HG03097 (cell line): Measurements from ENCODE around the gene FLVCR2.

Experiments used
- ATAC-seq: cut with Tn5 transposase; IDR thresholded peaks from one replicate; pipeline ENCODE4 v1.9.1; 2021; ENCODE audit not compliant: unreplicated experiment, low FRiP score

Gene FLVCR2

DNA sequence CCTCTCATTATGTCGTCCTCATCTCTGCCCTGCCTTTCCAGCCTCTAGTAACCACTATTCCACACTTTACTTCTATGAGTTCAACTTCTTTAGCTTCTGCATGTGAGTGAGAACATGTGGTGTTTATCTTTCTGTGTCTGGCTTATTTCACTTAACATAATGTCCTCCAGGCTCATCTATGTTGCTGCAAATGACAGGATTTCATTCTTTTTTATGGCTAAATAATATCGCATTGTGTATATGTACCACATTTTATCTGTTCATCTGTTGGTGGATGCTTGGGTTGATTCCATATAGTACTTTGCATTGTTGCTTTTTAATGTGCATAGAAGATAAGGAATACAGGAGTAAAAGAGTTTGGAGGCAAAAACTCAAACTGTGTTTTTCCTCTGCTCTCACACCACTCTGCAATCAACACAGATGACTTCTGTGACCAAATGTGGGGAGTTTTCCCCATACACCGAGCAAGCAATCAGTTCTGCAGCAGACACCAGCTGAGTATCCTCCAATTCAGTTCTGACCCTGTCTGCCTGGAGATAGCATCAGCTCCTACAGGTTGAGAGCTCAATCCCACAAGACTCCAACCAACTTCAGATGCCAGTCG lies 24.6 kb upstream of the FLVCR2 start:
- no peak for ATAC-seq

DNA sequence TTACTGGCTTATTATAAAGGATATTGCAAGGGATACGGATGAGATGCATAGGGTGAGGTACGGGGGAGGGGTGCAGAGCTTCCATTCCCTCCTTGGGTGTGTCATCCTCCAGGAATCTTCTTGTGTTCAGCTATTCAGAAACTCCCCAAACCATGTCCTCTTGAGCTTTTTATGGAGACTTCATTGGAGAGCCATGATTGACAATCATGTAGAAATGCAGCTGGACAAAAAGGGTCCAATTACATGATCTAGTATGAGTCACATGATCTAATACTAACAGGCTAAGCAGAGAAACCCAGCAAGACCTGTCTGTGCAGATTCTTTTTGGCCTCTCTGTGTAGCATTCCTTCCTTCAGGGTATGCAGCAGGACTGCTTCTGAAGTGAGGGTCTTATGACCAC lies 23.9 kb upstream of the FLVCR2 start:
- ATAC-seq = no peak

DNA sequence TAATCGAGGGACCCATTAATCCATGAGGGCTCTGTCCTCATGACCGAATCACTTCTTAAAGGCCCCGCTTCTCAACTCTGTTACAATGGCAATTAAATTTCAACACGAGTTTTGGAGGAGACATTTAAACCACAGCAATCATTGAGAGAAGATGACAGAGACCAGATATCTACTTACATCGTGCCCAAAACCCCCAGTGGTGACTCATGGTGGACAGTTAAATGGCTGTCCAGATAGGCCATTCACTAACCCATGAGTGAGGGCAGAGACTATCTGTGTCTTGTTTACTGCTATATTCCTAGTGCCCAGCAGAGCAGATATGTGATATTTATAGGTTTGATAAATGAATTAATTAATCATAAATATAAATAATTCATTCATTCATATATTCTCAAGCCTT lies 20.0 kb upstream of the FLVCR2 start:
- no peak for ATAC-seq

DNA sequence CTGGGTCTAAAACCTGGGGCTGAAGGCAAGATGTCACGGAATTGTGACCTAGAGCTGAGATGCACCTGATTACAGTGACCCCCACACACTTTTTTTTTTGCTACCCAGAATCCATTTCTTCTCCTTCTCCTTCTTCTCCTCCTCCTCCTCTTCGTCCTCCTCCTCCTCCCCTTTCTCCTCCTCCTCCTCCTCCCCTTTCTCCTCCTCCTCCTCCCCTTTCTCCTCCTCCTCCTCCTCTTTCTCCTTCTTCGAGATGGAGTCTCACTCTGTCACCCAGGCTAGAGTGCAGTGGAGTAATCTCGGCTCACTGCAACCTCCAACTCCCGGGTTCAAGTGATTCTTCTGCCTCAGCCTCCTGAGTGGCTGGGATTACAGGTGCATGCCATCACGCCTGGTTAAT lies 19.4 kb upstream of the FLVCR2 start:
- no peak for ATAC-seq

DNA sequence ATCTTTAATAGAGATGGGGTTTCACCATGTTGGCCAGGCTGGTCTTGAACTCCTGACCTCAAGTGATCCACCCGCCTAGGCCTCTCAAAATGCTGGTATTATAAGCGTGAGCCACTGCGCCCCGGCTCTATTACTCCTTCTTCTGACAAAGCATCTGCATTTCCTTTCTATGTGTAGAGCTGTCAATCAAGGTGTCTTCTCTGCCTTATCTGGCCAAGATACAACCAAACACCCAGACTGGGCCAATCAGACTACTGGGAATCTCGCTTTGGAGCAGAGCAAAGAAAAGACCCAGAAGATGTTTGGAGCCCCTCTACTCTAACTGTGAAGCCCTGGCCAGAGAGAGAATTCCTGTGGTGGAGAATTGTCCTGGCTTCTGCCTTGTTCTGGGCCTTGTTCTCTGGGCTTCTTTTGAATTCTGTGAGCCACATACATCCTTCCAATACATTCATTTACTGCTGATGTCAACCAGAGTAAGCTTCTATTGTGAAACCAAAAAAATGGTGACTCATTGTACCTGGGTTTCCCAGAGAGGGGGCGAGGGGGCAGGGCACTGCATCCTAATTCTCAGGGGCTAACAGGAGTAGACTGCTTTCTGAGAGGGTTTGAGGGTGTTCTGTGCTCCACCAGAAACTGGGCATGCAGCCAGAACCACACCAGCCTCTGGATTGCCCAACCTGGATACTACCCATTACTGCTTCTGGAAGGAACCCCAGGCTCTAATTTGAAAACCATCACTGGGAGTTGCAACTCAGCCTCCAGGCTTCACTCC lies 18.8 kb upstream of the FLVCR2 start:
- ATAC-seq = no peak

DNA sequence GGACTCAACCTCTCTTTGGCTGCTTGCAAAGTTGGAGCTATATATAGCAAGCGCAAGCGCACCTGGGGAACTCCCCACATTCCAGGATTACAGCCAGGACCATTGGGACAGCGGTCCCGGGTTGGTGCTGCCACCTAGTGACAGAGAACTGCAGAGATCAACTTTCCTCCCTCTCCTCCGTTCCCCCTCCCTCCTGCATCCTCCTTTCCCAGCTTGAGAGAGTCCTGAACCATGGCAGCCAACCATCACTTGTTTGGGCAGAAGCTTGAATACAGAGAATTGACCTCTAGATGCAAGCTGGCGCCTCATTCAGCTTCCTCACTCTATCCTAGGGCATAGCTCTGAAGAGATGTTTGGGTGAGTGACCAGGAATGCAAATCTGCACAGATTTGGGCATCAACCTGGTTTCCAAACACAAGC lies 17.4 kb upstream of the FLVCR2 start:
- ATAC-seq = no peak

DNA sequence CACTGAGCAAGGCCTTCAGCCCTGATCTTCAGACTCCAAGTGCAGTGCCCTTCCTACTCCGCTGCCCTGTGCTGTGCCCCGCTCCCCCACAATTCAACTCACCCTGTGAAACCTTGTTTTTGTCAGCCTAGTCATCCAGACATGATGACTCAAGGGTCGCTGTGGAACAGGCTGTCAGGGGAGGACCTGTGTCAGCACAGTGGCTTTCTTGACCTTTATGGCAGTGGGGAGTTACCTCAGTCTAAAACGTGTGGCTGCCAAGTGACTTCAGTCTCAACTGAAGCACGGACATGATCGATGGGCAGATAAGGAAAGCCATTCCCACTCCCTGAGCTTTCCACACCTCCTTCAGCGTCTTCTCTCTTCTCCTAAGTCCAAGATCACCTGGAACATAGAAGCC lies 16.3 kb upstream of the FLVCR2 start:
- no peak for ATAC-seq

DNA sequence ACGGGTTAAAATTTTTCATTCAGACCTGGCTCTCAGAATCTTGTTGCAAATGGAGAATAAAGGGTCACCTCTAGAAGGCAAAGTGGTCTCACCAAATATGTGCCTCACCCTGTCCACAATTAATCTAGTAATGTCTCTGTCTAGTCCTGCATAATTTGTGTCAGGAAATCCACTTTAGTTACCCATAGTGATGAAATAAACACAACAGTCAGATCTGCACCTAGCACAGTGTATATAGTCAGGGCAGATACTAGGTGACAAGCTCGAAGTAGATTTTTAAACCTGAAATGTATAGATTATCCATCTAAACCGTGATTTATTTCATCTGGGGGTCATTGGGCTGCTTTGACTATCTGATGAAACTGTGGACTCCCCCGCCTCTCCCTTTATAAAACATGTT lies 15.9 kb upstream of the FLVCR2 start:
- ATAC-seq = no peak

DNA sequence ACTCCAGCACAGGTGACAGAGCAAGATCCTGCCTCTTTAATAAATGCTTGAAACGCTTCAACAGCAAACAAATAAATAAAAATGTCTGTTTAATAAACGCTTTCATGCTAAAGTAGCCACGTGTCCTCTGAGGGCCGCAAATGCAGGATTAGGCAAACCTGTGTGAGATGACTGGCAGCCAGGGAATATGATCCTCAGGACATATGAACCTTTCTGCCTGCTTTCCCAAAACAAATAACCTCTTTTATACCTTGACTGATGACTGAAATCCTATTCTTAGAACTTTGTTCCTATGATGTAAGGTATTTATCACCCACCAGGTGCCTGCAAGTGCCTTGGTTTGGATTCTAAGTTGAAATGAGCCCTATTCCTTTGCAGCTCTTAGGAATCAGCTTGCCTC lies 14.5 kb upstream of the FLVCR2 start:
- ATAC-seq = no peak

DNA sequence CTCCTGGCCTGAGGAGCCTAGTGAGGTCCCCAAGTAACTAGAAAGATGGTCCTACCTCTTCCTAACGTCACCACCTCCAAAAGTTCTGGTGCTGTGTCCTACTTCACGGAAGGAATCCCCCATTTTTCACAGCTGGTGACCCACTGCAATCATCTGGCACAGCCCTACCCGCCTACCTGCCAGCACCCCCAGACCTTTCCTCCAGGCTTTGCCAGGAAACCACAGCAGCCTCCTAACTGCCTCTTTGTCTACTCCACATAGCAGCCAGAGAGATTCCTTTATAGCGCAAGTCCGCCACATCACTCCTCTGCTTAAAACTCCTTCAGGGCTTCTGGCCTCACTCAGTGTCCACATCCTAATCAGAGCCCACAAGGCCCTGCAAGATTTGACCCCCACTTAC lies 13.4 kb upstream of the FLVCR2 start:
- ATAC-seq = no peak

DNA sequence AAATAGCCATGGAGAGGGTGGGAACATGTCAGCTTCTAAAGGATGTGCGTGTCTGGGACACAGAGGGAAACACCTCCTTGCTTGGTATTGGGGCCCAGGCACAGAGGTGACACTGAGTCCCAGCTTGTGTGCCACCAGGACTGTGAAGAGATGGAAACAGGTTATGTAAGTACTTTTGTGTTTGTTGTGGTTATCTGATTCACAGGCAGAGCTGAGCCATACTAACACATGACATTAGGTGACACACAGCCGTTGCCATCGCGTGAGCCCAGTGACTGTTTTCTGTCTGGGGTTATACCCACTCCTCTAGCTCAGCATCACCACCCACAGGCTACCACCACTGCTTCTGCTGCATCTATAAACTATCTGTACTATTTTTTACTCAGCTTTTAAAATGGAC lies 12.1 kb upstream of the FLVCR2 start:
- no peak for ATAC-seq

DNA sequence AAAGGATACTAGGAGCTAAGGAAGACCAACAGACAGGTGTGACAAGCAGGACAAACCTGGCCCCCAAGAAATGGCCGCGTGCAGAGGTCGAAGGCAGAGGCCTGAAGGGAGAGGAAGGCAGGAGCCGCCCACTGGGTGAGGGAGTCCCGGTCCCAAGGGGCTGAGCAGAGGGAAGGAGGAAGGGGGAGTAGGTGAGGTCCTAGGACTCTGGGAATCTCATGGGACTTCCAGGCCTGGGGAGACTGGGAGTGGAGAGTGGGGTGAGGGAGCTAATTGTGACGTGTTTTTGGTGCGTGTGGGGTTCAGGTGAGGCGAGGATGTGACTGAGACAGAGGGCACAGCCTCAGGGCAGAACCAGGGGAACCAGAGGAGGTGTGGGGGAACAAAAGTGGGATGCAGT lies 11.7 kb upstream of the FLVCR2 start:
- ATAC-seq = no peak

DNA sequence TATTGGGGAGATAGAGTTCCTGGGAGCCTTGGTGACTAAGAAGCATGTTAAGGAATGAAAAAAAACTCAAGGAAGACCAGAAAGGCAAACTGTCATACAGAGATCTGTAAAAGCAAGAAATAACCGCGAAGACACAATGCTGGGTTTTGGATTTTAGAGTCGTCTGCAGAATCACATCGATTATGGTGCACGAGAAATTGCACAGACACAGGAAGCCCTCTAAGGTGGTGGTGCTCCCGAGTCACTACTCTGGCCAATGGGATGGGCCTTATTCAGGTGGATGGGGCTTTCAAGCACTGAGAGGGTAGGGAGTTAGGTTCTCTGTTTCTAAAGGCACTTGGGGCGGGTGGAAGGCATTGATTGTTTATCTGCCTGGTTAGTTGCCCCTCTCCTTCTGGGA lies 10.3 kb upstream of the FLVCR2 start:
- ATAC-seq = no peak

DNA sequence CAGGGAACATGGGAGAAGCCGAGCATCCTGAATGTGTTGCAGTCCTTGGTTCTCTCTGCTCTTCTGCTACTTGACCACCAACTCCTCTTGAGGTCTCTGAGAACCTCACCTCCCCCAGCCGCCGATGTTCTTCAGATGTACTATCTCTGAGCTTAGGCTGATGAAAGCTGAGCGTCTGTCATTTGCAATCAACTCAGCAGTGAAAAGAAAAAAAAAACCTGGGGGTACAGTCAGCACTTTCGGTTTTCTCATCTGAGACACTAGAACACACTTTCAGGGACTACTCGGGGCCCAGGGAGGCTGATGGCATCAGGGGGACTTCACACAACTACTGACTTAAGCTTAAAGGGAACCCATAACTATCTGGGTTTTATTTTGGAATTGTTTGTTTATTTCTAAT lies 9.6 kb upstream of the FLVCR2 start:
- ATAC-seq = no peak

DNA sequence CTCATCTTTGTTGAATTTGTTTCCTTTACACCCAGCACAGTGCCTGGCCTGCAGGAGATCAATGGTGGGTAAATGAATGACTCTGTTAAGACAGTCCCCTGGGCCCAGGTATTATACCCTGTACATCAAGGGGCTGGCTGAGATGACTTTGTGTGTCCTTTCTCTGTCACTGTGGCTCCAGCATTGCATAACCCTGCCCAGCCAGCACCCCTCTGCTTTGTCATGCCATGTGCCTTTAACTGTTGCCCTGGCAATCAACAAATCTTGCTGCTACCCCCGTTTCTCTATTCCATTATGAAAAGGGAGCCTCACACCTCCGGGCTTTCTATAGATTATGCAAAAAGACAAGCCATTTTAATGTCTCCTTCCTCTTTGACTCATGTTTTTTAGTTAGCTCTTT lies 7.6 kb upstream of the FLVCR2 start:
- no peak for ATAC-seq

DNA sequence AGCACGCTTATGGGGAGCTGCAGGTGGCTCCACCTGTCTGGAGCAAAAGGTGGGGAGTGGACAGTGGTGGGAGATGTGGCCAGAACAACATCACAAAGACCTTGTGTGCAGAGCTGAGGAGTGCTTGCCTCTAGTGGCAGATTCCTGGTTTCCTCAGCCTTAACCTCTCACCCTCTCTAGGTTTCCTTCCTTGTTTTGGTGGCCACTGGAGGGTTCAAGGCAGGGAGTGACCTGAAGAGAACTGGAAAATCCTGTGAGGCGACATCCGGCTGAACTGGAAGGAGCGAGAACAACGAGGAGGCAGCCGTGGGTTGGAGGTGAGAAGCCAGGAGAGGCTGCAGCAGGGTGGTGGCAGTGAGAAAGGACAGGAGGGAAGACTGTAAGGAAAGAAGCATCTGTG lies 6.3 kb upstream of the FLVCR2 start:
- no peak for ATAC-seq

DNA sequence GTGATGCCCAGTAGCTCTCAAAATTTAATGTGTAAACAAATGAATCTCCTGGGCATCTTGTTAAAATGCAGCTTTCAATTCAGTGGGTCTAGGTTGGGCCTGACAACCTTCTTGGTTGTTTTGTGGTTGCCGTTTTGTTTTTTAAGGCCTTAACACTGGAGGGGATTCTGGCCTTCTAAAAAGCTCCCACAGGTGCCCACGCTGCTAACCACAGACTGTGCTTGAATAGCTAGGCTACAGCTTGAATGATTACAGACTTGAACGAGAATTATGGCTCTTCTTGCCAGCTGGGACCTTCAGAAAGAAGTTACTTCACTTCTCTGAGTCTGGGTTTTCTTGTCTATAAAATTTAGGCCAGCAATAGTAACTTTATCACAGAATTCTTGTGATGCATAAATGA lies 1.3 kb upstream of the FLVCR2 start:
- no peak for ATAC-seq

DNA sequence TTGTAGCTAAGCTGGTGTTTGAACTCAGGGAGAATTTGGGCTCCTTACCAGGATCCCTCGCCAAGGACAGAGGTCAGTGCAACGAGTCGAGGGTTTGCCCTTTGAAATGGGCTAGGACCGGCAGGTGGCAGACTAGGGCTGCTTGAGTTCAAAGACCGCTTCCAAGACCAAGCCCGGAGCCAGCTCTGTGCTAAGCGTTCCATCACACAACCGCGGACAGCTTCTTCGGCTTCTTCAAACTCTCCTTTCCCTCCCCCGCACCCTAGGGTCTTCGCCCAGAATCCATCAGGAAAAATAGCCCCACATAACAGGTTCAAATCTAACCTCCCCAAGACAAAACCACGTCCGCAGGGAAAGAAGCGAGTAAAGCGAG lies 705 bp upstream of the FLVCR2 start:
- ATAC-seq = no peak

DNA sequence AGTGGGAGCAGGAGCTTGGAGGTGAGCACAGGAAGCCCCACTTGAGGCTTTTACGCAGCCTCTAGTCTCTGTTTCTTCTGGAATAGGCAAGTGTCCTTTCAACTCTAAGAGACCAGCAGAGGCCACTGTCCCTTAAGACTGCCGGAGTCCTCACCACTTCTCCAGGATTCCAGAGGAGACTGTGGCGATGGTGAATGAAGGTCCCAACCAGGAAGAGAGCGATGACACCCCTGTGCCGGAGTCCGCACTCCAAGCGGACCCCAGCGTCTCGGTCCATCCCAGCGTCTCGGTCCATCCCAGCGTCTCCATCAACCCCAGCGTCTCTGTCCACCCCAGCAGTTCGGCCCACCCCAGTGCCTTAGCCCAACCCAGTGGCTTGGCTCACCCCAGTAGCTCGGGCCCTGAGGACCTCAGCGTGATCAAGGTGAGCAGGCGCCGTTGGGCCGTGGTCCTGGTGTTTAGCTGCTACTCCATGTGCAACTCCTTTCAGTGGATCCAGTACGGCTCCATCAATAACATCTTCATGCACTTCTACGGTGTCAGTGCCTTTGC lies 442 bp downstream of the FLVCR2 start:
- ATAC-seq = no peak

DNA sequence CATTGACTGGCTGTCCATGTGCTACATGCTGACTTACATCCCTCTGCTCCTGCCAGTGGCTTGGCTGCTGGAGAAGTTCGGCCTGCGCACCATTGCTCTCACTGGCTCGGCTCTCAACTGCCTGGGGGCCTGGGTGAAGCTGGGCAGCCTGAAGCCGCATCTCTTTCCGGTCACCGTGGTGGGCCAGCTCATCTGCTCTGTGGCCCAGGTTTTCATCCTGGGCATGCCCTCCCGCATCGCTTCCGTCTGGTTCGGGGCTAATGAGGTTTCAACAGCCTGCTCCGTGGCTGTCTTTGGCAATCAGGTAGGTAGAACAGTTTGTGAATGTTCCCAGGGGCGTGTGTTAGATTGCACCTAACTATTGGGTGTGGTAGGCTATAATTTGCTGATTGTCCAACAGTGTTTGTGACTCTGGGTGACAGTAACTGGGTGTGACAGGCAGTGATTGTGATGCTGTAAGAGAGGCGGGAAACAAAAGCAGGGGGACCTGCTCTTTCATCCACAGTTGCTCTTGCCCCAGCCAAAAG lies 981 bp downstream of the FLVCR2 start:
- no peak for ATAC-seq

DNA sequence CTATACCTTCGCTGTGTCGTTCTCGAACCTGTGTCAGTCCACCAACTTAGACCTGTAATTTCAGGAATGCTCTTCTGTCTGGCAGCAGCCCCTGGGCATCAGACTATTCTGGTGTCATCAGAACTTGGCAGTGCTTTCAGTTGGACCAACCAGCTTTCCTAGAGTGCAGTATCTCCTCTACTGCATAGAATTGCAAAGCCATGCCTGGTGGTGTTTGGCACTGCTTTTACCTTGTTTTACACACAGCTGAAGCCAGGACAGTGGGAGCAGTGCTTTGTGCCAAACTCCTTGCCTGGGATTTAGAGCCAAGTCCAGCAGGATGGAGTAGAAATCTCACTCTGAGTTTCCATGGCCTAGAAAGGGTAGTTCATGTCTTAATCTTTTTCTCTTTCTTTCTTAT lies 1.5 kb downstream of the FLVCR2 start:
- no peak for ATAC-seq

DNA sequence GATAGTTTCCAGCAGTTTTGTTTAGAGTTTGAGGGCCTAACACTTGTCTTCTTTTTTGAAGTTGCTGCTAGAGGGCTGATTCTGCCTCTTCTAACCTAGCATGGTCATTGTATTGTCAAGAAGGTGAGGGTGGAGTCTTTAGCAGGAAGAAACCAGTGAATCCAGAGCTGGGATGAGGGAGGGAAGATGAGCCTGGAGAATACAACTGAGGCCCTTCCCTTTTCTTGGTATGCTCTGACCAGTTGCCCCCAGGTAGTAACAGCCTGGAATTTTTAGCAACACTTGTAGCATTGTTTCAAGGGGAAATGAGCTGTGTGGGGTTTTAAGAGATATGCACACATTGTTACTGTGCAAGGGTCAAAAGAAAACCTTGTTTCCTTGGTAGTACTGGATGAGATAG lies 9.0 kb downstream of the FLVCR2 start:
- no peak for ATAC-seq
